Fibroblast of villous mesenchyme (primary cell): ENCODE results near the gene EPHA8. TPM values are rescaled to one million over a fixed set of nuclear protein-coding genes. Genes with fewer than 3 reads are reported as not detected.

Experiments used
- DNase-seq: peaks from one replicate; pipeline ENCODE4 v3.0.0-alpha.2; 2010; ENCODE audit warnings: low read depth
- H3K4me3 ChIP-seq: 2 replicates; pipeline ENCODE4 v1.5.1; 2011; ENCODE audit warnings: low read depth, mild to moderate bottlenecking, low read length
- total RNA-seq: library from RNA; depleted of rRNA; stranded (reverse); fragments of >200 nt; gene quantifications from 2 replicates; pipeline ENCODE4 v1.2.3, GENCODE V29; 2012
- TF ChIP-seq, protein P1 (sequence below): IDR thresholded peaks from 2 replicates; pipeline ENCODE4 v1.5.1; 2012; ENCODE audit warnings: low read depth, mild to moderate bottlenecking, low read length; ENCODE audit not compliant: insufficient read depth

Gene EPHA8
- total RNA-seq, 1 donor: not detected

DNA sequence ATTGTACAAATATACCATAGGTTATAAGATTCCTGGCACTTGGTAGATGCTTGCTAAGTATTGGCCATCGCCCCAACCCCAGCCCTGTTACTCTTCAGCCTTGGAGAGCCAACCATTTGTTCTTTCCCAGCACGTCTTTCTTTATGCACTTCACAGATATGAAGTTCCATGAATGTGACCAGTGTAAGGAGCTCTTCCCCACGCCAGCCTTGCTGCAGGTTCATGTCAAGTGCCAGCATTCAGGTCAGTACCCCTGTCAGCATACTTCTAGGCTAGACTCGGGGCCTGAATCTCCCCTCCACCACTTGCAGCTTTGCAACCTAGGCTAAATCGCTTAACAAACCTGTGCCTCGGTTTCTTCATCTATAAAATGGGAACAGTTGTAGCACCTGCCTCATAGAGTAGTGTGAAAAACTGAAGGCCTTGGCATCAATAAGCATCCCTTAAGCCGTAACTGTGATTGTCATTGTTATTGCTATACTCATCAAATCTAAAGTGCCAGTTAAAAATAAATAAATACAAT, 41.0 kb upstream of the EPHA8 start:
- DNase-seq: no peak
- H3K4me3 ChIP-seq: no peak overlapping the region
- TF ChIP-seq, protein P1, sequence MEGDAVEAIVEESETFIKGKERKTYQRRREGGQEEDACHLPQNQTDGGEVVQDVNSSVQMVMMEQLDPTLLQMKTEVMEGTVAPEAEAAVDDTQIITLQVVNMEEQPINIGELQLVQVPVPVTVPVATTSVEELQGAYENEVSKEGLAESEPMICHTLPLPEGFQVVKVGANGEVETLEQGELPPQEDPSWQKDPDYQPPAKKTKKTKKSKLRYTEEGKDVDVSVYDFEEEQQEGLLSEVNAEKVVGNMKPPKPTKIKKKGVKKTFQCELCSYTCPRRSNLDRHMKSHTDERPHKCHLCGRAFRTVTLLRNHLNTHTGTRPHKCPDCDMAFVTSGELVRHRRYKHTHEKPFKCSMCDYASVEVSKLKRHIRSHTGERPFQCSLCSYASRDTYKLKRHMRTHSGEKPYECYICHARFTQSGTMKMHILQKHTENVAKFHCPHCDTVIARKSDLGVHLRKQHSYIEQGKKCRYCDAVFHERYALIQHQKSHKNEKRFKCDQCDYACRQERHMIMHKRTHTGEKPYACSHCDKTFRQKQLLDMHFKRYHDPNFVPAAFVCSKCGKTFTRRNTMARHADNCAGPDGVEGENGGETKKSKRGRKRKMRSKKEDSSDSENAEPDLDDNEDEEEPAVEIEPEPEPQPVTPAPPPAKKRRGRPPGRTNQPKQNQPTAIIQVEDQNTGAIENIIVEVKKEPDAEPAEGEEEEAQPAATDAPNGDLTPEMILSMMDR: no peak

DNA sequence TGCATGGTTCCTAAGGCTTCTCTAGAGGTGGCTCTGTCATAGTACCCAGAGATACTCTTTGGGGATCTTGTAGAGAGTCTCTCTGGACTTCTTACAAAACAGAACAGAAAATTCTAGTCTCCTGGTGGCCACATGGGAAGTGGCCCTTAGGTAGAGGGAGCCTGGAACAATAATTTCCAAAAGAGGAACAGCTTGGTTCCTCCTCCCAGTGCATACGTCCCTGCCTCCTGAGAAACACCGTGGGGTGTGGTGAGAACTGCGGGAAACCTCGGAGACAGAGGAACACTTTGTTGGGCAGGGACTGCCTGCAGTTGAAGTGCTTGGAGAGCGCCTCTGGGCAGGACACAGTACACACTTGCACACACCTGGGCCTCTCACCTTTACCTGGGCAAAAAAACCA, 38.8 kb upstream of the EPHA8 start:
- no peak for DNase-seq
- TF ChIP-seq, protein P1: no peak
- no peak overlapping the region for H3K4me3 ChIP-seq

DNA sequence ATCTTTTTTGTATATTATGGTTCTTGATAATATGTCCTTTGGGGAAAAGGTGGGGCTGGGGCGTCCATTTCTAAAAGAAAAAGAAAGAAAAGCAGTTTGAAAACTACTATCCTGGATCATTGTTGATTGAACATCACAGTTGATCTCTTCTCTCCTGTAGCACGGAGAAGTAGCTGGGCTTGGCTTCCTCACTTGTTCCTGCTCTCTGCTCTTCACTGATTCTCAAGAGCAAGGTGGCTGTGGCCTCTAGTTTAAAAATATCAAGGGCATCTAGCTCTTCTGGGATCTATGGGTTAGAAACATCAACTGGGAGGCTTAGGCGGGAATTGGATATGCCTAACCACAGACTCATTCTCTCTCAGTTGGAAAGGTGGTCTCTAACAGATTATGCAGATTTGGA, 38.1 kb upstream of the EPHA8 start:
- H3K4me3 ChIP-seq: no peak overlapping the region
- TF ChIP-seq, protein P1: no peak

DNA sequence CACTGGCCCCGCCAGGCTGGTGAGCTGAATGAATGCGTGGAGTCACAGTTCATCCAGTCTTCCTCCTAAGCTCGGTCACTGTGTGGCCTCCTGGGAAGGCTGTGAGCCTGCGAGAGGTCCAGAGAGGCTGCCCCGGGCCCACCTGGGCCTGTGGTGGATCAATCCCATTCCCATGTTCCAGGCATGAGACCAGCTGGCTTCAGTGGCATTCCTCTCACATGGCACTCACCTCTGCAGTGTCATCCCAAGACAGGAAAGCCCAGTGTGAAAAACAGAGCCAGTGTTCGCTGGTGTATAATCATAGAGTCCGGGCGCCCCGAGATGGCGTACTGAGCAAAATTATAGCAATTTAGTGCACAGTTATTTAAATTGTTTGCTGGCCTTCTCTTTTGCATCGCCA, 37.6 kb upstream of the EPHA8 start:
- no peak for DNase-seq
- TF ChIP-seq, protein P1: no peak

More for the DNA sequence above, 38.1 kb upstream of the EPHA8 start:
- no peak for DNase-seq

DNA sequence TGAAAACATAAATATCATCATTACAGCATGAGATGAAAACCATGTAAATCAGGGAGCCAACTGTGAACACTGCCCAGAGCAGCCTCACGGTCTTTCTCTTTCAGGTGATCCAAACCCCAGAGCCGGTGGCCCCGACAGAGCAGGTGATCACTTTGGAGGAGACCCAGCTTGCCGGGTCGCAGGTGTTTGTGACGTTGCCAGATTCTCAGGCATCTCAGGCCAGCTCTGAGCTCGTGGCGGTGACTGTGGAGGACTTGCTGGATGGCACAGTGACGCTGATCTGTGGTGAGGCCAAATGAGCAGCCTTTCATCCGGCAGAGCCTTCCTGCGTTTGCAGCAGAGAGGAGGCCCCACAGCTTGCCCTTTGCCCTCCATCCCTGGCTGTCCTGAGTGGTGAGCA, 37.2 kb upstream of the EPHA8 start:
- no peak overlapping the region for H3K4me3 ChIP-seq
- TF ChIP-seq, protein P1: no peak
- DNase-seq: no peak

More for the DNA sequence above, 37.6 kb upstream of the EPHA8 start:
- H3K4me3 ChIP-seq: no peak overlapping the region

DNA sequence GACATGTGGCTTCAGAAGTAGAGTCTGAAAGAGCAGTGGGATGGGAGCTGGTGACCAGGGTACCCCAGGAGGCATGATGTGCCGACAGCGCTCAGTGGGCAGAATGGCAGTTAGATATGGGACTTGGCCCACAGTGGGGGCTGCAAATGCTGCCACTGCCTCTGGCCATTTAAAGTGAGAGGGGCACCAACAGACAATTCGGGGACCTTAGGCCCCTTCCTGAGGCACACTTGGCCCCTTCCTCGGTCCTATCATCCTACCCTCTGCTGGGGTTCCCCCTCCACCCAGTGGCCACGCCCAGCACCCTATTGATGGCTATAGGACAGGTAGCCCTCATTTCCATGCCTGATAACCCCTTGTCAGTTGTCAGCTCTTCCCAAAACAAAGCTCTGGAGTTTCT, 36.6 kb upstream of the EPHA8 start:
- TF ChIP-seq, protein P1: no peak
- no peak overlapping the region for H3K4me3 ChIP-seq
- no peak for DNase-seq

DNA sequence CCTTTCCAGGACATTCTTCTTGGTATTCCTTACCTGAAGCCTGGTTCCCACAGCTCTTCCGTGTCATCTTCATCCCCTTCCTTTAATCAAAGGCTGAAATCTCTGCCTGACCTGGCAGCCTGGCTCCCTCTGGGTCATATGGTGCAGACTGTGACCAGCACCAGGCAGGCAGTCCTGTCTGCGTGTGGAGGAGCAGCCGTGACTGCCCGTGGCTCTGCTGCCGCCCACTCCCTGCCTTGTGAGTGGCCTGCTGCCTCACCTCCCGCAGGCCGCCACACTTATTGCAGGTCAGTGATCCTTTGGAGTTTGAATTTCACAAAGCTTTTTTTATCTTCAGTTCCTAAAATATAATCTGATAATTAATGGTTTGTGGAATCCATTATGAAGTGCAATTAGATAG, 36.2 kb upstream of the EPHA8 start:
- H3K4me3 ChIP-seq: no peak overlapping the region
- DNase-seq: no peak
- TF ChIP-seq, protein P1: no peak
